ENCODE results near the gene INPPL1.

INPPL1 gene

DNA sequence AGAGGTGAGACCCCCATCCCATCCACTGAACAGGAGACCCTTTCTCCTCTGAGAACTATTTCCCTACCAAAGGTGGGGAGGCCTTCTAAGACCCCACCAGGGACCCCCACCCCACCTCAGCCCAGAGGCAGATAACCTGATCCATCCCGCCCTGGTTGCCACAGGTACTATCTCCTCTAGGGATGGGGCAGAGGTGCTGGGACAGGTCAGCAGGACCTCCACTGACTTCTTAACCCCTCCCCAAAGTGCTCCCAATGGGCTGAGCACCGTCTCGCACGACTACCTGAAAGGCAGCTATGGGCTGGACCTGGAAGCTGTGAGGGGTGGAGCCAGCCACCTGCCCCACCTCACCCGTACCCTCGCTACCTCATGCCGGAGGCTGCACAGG lies 4.3 kb downstream of the INPPL1 start:
- no peak for FAIRE-seq
- TF ChIP-seq POLR2AphosphoS5 (IDR thresholded peaks at IDR 0.05; ENCODE audit: low read depth, low read length) (no peak), POLR2A (IDR thresholded peaks at IDR 0.05; ENCODE audit: low read depth, low read length) (no peak)
- DNase-seq (ENCODE audit: insufficient read length): no peak

DNA sequence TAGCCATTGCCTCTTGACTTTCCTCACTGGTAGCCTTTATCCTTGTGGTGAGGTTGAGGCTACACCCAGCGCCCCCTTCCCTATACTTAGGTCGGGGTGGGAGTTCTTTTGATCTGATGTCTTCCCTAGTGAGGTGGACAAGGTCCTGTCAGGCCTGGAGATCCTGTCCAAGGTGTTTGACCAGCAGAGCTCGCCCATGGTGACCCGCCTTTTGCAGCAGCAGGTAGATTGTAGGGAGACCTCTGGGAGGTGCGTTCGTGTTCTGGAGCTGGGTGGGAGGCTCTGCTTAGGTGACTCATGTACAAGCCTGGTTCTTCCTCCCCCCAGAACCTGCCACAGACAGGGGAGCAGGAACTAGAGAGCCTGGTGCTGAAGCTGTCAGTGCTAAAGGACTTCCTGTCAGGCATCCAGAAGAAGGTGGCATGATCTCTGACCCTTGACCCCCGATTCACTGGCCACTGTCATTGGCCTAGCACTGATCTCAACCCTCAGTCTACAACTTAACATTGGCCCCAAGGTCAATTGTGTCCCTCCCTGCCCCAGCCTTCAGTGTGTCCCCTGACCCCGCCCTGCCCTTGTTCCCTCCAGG lies 4.9 kb downstream of the INPPL1 start:
- no peak for DNase-seq (ENCODE audit: insufficient read length)
- FAIRE-seq: no peak
- TF ChIP-seq POLR2A (IDR thresholded peaks at IDR 0.05; ENCODE audit: low read depth, low read length) (no peak), TAF1 (IDR thresholded peaks at IDR 0.05; ENCODE audit: borderline replicate concordance, low read depth, low read length) (no peak), POLR2AphosphoS5 (IDR thresholded peaks at IDR 0.05; ENCODE audit: low read depth, low read length) (no peak)

DNA sequence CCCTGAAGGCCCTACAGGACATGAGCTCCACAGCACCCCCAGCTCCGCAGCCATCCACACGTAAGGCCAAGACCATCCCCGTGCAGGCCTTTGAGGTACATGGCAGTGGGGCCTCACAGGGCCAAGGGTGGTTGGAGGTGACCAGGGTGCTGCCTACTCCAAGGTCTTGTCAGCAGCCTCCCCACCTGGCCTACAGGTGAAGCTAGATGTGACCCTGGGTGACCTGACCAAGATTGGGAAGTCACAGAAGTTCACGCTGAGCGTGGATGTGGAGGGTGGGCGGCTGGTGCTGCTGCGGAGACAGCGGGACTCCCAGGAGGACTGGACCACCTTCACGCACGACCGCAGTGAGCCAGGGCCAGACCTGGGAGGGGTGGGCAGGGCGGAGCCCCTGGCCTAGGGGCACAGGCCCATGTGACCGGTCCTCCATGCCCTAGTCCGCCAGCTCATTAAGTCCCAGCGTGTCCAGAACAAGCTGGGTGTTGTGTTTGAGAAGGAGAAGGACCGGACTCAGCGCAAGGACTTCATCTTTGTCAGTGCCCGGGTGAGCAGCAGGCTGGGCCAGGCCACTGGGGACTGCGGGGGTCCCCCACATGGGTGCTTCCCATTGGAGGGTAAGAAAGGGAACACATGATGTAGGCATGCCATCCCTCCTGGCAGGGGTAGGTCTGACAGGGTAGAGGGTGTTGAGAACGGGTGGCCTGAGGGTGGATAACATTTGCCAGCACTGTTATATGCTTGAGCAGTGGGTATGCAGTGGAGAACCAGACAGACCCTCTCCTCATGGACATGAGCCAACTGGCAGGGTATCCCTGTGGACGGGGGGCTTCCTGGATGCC lies 5.6 kb downstream of the INPPL1 start:
- no peak for DNase-seq (ENCODE audit: insufficient read length)
- TF ChIP-seq POLR2A (IDR thresholded peaks at IDR 0.05; ENCODE audit: low read depth, low read length) (no peak), POLR2AphosphoS5 (IDR thresholded peaks at IDR 0.05; ENCODE audit: low read depth, low read length) (peak; percentile 40; the same call in 1 of the 2 replicates)
- FAIRE-seq: no peak

DNA sequence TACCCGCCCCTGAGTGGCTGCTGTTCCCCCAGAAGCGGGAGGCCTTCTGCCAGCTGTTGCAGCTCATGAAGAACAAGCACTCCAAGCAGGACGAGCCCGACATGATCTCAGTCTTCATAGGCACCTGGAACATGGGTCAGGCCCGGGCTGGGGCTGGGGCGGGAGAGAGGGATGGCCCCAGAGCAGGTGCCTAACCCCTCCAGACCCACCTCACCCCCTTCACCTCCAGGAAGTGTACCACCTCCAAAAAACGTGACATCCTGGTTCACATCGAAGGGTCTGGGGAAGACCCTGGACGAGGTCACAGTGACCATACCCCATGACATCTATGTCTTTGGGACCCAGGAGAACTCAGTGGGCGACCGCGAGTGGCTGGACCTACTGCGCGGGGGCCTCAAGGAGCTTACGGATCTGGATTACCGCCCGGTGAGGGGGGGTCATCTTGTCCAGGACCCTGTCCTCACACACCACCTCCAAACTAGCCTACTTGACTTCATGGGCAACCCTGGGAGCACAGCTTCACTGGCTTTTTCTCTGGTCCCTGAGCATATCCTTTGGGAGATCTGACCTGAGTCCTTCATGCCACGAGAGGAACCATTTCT lies 6.3 kb downstream of the INPPL1 start:
- no peak for FAIRE-seq
- TF ChIP-seq POLR2A (IDR thresholded peaks at IDR 0.05; ENCODE audit: low read depth, low read length) (no peak), TAF1 (IDR thresholded peaks at IDR 0.05; ENCODE audit: borderline replicate concordance, low read depth, low read length) (no peak), POLR2AphosphoS5 (IDR thresholded peaks at IDR 0.05; ENCODE audit: low read depth, low read length) (0 out of 2 replicates have a peak, but pooled peaks have one; percentile 33)
- DNase-seq (ENCODE audit: insufficient read length): no peak

DNA sequence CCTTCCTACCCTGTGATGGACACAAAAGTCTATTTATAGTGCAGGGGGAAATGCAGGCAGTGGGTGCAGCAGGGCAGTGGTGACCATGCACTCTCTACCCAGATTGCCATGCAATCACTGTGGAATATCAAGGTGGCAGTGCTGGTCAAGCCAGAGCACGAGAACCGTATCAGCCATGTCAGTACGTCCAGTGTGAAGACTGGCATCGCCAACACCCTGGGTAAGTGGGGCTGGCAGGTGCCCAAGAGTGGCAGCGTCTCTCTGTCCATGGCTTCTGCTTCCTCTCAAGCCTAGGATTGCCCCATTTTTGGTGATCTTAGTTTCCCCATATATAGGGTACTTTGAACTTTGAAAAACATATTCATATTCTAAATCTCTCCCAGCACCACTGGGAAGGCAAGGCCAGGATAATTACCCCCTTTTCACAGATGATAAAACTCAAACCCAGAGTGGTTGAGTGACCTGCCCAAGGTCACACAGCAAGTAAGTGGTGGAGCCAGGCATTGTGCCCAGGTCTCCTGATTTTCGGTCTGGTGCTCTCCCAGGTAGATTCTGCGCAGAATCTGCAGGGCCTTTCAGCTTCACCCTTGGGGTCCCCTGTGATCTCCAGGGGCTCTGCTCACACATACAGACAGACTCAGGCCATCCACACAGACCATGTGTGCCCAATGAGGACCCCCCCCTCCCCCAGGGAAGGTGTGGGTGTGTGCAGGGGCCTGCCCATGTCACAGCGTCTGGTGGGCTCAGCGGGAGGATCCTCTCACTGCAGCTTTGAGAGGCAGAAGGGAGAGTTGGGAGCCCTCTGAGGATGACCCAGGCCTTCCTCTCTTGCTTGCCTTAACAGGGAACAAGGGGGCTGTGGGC lies 7.1 kb downstream of the INPPL1 start:
- FAIRE-seq (no peak), DNase-seq (ENCODE audit: insufficient read length) (no peak)
- TF ChIP-seq POLR2A (IDR thresholded peaks at IDR 0.05; ENCODE audit: low read depth, low read length) (0 out of 2 replicates have a peak, but pooled peaks have one; percentile 34), POLR2AphosphoS5 (IDR thresholded peaks at IDR 0.05; ENCODE audit: low read depth, low read length) (no peak)

DNA sequence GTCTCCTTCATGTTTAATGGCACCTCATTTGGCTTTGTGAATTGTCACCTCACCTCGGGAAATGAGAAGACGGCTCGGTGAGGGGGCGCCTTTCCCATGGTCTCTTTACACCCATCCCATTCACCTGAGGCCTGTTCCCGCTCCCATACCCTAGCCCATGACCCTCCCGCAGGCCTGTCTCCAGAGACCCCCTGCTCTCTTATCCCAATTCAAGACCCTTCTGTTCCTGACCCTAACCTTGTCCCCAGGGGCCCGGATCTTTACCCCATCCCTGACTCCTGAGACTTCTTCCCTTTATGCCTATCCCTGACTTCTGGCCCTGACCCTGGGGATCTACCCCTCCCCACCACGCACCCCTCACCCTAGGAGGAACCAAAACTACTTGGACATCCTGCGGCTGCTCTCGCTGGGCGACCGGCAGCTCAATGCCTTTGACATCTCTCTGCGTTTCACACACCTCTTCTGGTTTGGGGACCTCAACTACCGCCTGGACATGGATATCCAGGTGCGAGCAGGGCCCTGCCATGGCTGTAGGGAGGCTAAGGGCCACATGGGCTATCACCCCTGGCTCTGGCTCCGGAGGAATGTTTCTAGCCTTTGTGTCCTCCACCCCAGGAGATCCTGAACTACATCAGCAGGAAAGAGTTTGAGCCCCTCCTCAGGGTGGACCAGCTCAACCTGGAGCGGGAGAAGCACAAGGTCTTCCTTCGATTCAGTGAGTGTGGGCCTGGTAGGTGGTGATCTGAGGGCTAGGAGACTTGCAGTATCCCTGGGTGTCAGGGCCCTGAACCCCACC lies 7.9 kb downstream of the INPPL1 start:
- no peak for DNase-seq (ENCODE audit: insufficient read length)
- no peak for FAIRE-seq
- TF ChIP-seq POLR2AphosphoS5 (IDR thresholded peaks at IDR 0.05; ENCODE audit: low read depth, low read length) (no peak), TAF1 (IDR thresholded peaks at IDR 0.05; ENCODE audit: borderline replicate concordance, low read depth, low read length) (no peak), POLR2A (IDR thresholded peaks at IDR 0.05; ENCODE audit: low read depth, low read length) (no peak)

DNA sequence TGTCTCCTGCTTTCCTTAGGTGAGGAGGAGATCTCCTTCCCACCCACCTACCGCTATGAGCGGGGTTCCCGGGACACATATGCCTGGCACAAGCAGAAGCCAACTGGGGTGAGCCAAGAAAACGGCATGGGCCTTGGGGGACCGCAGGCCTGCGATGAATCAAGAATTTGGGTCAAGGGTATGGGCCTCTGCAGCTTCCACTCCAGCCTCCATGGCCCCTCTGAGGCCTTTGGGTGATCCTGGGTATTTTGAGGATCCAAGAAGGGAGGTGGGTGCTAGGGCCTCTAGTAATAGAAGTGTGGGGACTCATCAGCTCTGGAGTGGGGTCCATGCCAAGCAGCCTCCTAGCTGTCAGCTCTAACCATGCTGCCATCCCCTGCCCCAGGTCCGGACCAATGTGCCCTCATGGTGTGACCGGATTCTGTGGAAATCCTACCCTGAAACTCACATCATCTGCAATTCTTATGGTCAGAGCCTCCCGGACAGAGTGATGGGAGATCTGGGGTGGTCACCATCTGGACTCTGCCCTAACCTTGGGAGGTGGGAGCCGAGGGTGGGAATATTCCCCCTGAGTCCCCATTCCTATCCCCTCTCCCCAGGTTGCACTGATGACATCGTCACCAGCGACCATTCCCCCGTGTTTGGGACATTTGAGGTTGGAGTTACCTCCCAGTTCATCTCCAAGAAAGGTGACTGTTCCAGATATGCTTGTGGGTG lies 8.6 kb downstream of the INPPL1 start:
- FAIRE-seq (no peak), DNase-seq (ENCODE audit: insufficient read length) (no peak)
- TF ChIP-seq POLR2AphosphoS5 (IDR thresholded peaks at IDR 0.05; ENCODE audit: low read depth, low read length): no peak
- TF ChIP-seq POLR2A (IDR thresholded peaks at IDR 0.05; ENCODE audit: low read depth, low read length): no peak; the same call in 1 of the 2 replicates
- no peak for TF ChIP-seq TAF1 (IDR thresholded peaks at IDR 0.05; ENCODE audit: borderline replicate concordance, low read depth, low read length)

DNA sequence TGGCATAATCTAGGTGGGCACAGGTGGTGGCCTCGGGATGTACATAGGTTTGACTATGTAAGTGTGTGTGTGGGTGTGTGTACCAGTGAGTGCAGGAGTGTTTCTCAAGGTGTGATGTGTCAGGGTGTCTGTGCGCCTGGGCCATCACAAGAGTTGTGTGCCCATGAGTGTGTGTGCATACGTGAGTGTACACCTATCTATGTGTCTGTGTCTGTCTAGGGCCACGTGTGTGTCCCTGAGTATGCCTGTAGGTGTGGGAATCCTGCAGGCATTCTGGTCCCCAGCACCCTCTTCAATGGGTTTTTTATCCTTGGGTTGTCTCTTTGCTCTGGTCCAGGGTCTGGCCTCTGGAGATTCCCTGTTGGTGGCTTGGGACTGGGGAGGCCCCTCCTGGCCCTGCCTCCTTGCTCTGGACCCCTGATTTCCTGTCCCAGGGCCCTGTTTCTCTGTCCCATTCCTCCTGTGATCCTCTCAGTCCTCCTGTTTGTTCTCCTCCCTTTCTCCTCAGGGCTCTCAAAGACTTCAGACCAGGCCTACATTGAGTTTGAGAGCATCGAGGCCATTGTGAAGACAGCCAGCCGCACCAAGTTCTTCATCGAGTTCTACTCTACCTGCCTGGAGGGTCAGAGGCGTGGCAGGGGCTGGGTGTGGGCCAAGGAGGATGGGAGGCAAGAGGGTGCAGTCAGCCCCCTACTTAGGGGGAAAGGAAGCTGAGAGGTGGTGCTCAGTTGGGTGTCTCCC lies 9.4 kb downstream of the INPPL1 start:
- FAIRE-seq: no peak
- DNase-seq (ENCODE audit: insufficient read length): no peak
- TF ChIP-seq POLR2AphosphoS5 (IDR thresholded peaks at IDR 0.05; ENCODE audit: low read depth, low read length) (no peak), POLR2A (IDR thresholded peaks at IDR 0.05; ENCODE audit: low read depth, low read length) (no peak), TAF1 (IDR thresholded peaks at IDR 0.05; ENCODE audit: borderline replicate concordance, low read depth, low read length) (no peak)

DNA sequence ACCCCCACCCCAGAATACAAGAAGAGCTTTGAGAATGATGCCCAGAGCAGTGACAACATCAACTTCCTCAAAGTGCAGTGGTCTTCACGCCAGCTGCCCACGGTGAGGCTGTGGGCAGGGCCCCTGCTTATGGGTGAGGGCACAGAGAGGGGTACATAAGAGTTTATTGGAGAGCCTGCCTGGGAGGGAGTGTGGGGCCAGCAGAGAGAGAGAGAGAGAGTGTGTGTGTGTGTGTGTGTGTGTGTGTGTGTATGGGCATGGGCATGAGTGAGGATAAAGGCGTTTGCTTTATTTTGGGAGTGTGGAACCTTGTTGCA lies 9.9 kb downstream of the INPPL1 start:
- TF ChIP-seq TAF1 (IDR thresholded peaks at IDR 0.05; ENCODE audit: borderline replicate concordance, low read depth, low read length): no peak
- no peak for TF ChIP-seq POLR2A (IDR thresholded peaks at IDR 0.05; ENCODE audit: low read depth, low read length)
- TF ChIP-seq POLR2AphosphoS5 (IDR thresholded peaks at IDR 0.05; ENCODE audit: low read depth, low read length): no peak
- no peak for FAIRE-seq
- no peak for DNase-seq (ENCODE audit: insufficient read length)

DNA sequence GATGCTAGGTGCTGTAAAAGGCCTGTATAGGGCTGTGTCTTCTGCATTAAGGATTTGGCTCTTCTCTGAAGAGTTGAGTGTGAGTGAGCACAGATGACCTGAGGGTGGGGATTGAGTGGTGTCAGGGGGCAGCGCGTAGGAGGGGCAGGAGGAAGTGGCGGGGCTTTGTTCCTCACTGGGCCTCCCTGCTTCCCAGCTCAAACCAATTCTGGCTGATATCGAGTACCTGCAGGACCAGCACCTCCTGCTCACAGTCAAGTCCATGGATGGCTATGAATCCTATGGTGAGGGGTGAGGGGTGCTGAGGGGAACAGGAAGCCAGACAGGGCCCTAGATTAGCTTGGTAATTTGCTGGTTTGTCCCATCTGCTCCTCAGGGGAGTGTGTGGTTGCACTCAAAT lies 10.4 kb downstream of the INPPL1 start:
- no peak for TF ChIP-seq TAF1 (IDR thresholded peaks at IDR 0.05; ENCODE audit: borderline replicate concordance, low read depth, low read length)
- no peak for TF ChIP-seq POLR2AphosphoS5 (IDR thresholded peaks at IDR 0.05; ENCODE audit: low read depth, low read length)
- no peak for TF ChIP-seq POLR2A (IDR thresholded peaks at IDR 0.05; ENCODE audit: low read depth, low read length)
- FAIRE-seq: no peak
- no peak for DNase-seq (ENCODE audit: insufficient read length)
